Inflammatory macrophage treated with lipopolysaccharide for 1 hour (primary cell): ENCODE measurements around the gene SCNM1.
"Not testable (repeated sequence)": the region's sequence is repeated elsewhere in the genome, so short reads cannot be mapped to it uniquely, and the experiment has no call there.

ENCODE experiments used
- DNase-seq, 2 donors: peaks; one replicate each; pipeline ENCODE4 v3.0.0-alpha.2; 2020 to 2022

SCNM1 gene

GRCh38 chr1:151193856-151194255 is 27.9 kb downstream of the SCNM1 start:
- no peak for DNase-seq

- DNase-seq, result peak; percentile 14 to 33
These were observed 29.1 kb downstream of the SCNM1 start for GRCh38 chr1:151194894-151195594.

- DNase-seq, result peak; percentile 82 to 93
These were observed 30.4 kb downstream of the SCNM1 start for GRCh38 chr1:151196292-151196800.

GRCh38 chr1:151197863-151198253 is 31.9 kb downstream of the SCNM1 start:
- no peak for DNase-seq

GRCh38 chr1:151198254-151199127 is 32.5 kb downstream of the SCNM1 start, which contains the start of gene PIP5K1A:
PIP5K1A (plus strand) TSS chr1:151198552; CDS start chr1:151198997, 445 bp downstream.
- peak; percentile 99 to 100 for DNase-seq

GRCh38 chr1:151199873-151200581 is 34.1 kb downstream of the SCNM1 start:
- DNase-seq, result peak; percentile 18 to 39

- DNase-seq, result not testable (repeated sequence)
These were observed 39.5 kb downstream of the SCNM1 start for GRCh38 chr1:151205381-151205965.

GRCh38 chr1:151210830-151211229 is 44.9 kb downstream of the SCNM1 start:
- no peak for DNase-seq

GRCh38 chr1:151211972-151212705 is 46.2 kb downstream of the SCNM1 start:
- no peak for DNase-seq

GRCh38 chr1:151213560-151213959 is 47.6 kb downstream of the SCNM1 start:
- DNase-seq, result no peak
